OCI-LY7 (cell line): Measurements from ENCODE around the gene RSPH9.

ENCODE experiments used
- CTCF ChIP-seq: fragments of 200-600 bp; sonication (generic); conservative IDR thresholded peaks from 2 replicates; pipeline ENCODE4 v1.5.1; 2014; ENCODE audit warnings: mild to moderate bottlenecking, antibody characterized with exemption, low read length, moderate library complexity, mixed read lengths
- EZH2phosphoT487 ChIP-seq: fragments of 200-600 bp; sonication (generic); IDR thresholded peaks from 2 replicates; pipeline ENCODE4 v1.6.1; 2018; ENCODE audit warnings: low read depth, borderline replicate concordance, mild to moderate bottlenecking, mixed run types, antibody characterized with exemption, low read length, moderate library complexity, mixed read lengths

GRCh38 chr6:43622541-43622940 lies 22.3 kb upstream of the RSPH9 start:
- TF ChIP-seq CTCF (no peak), EZH2phosphoT487 (no peak)
